ENCODE results near the gene SLC6A17. TPM values are rescaled to one million over a fixed set of nuclear protein-coding genes. Genes with fewer than 3 reads are reported as not detected.

Gene SLC6A17
- total and polyA plus RNA-seq, 2 donors (not counting 3 experiments of a cell fraction or from before 2014, with no cell fraction given): 0.03 TPM; not detected in 1

DNA sequence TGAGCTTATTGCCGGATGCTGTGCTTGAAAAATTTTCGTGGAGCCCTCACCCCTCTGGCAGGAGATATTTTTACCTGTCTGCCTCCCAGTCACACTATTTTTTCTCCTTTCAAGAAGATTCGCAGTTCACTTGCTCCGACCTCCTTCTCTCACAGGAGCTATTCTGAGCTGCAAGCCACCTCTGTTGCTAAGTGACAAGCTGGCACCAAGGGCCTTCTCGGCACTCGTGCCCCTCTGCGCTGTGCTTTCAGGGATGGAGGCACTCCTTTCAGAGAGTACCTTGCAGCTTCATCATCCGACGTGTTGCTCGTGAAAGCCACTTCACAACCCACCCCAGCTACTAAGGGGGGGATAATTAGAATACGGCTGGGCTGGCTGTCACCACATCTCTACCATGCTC is 11.6 kb downstream of the SLC6A17 start:
- FAIRE-seq (no peak), DNase-seq (ENCODE audit: low read depth, low spot score) (no peak)
- TF ChIP-seq MYC (IDR thresholded peaks at IDR 0.05; ENCODE audit: low read depth, low read length): no peak
- no peak for TF ChIP-seq FOS (IDR thresholded peaks at IDR 0.05; ENCODE audit: borderline replicate concordance, insufficient read depth, low read length)
- TF ChIP-seq CTCF (IDR thresholded peaks at IDR 0.05; ENCODE audit: extremely low read depth in 1 of 2, insufficient read depth in 1 of 2, low read depth in 1 of 2, low read length in 2 of 2): no peak
- TF ChIP-seq POLR2A (IDR thresholded peaks at IDR 0.05; ENCODE audit: low read depth, low read length): no peak
- TF ChIP-seq JUN (IDR thresholded peaks at IDR 0.05; ENCODE audit: borderline replicate concordance, insufficient read depth, insufficient read length, low read depth): no peak
- ChIA-PET CTCF (interaction anchor here (1.0 kb wide), 1 partner anchor 102 kb away, joined by 3 read pairs; no protein-coding TSS in a partner anchor), POLR2A (interaction anchor here (0.5 kb wide), 1 partner anchor 96 kb away, joined by 3 read pairs; no protein-coding TSS in a partner anchor)
- H3K9me3 ChIP-seq (replicated peaks; ENCODE audit: control insufficient read depth, insufficient read depth, low read length): no peaks in the 10 kb centered on the region
- no peak overlapping the region for H3K4me3 ChIP-seq (replicated peaks in 1 of 3; ENCODE audit: insufficient read depth in 1 of 3, low read depth in 1 of 3, low read length in 3 of 3)
- no peaks in the 10 kb centered on the region for H4K20me1 ChIP-seq (replicated peaks; ENCODE audit: control insufficient read depth, extremely low read depth, insufficient read depth, low read length)
- no peaks in the 10 kb centered on the region for H3K4me1 ChIP-seq (ENCODE audit: control insufficient read depth, extremely low read depth, insufficient read depth, low read length)
- H2AFZ ChIP-seq (ENCODE audit: low read depth, low read length): no peak overlapping the region
- H3K9me1 ChIP-seq (replicated peaks; ENCODE audit: control insufficient read depth, extremely low read depth, insufficient read depth, low read length): no peaks in the 10 kb centered on the region
- no peak overlapping the region for H3K4me2 ChIP-seq (ENCODE audit: insufficient read depth, low read length)
- no peak overlapping the region for H3K27ac ChIP-seq (ENCODE audit: insufficient read depth, low read depth, low read length)
- H3K79me2 ChIP-seq (ENCODE audit: control insufficient read depth, insufficient read depth, low read length): no peaks in the 10 kb centered on the region
- BruUV-seq (replicated peaks): no TSS peak
- no peaks in the 10 kb centered on the region for H3K36me3 ChIP-seq (ENCODE audit: control insufficient read depth in 2 of 2, extremely low read depth in 1 of 2, insufficient read depth in 2 of 2, low read length in 2 of 2)
- intact Hi-C loops (cut with micrococcal nuclease): no loop called here
- no peak overlapping the region for H3K9ac ChIP-seq (replicated peaks; ENCODE audit: extremely low read depth, insufficient read depth, low read length)
- no peaks in the 10 kb centered on the region for H3K27me3 ChIP-seq (ENCODE audit: control insufficient read depth in 2 of 2, insufficient read depth in 2 of 2, low read length in 2 of 2)
- dilution Hi-C loops (cut with MboI; ENCODE audit: extremely low pct_ligation_motif_present, low sequenced_read_pairs): no loop called here

DNA sequence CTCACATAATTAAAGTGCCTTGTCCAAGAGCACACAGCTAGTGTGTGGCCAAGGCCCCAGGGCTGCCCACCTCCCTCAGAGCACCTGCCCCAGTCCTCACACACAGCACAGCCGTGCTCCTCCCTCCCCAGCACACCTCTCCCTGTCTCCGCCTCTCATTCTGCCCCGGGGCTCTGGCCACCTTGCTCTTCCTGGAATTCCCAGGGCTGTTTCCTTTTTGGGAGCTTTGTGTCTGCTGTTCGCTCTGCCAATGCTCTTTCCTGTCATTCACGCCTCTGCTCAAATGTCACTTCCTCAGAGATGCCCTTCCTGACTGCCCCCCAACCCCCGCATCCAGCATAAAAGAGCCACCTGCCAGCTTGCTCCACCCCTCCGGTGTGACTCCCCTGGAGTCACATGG is 13.3 kb downstream of the SLC6A17 start:
- POLR2A ChIA-PET: no interaction called here
- CTCF ChIA-PET: interaction anchor here (1.5 kb wide), 1 partner anchor 16 kb away, joined by 4 read pairs; no protein-coding TSS in a partner anchor
- H3K27ac ChIP-seq (ENCODE audit: insufficient read depth, low read depth, low read length): no peak overlapping the region
- H4K20me1 ChIP-seq (replicated peaks; ENCODE audit: control insufficient read depth, extremely low read depth, insufficient read depth, low read length): no peaks in the 10 kb centered on the region
- no peaks in the 10 kb centered on the region for H3K79me2 ChIP-seq (ENCODE audit: control insufficient read depth, insufficient read depth, low read length)
- no peak overlapping the region for H2AFZ ChIP-seq (ENCODE audit: low read depth, low read length)
- dilution Hi-C loops (cut with MboI; ENCODE audit: extremely low pct_ligation_motif_present, low sequenced_read_pairs): no loop called here
- no peaks in the 10 kb centered on the region for H3K9me1 ChIP-seq (replicated peaks; ENCODE audit: control insufficient read depth, extremely low read depth, insufficient read depth, low read length)
- no peaks in the 10 kb centered on the region for H3K9me3 ChIP-seq (replicated peaks; ENCODE audit: control insufficient read depth, insufficient read depth, low read length)
- intact Hi-C loops (cut with micrococcal nuclease): no loop called here
- peaks cover 0 to 1% of the 10 kb centered on the region in 2 experiments for H3K27me3 ChIP-seq (ENCODE audit: control insufficient read depth in 2 of 2, insufficient read depth in 2 of 2, low read length in 2 of 2)
- no peak for TF ChIP-seq CTCF (IDR thresholded peaks at IDR 0.05; ENCODE audit: extremely low read depth in 1 of 2, insufficient read depth in 1 of 2, low read depth in 1 of 2, low read length in 2 of 2)
- TF ChIP-seq EZH2 (IDR thresholded peaks at IDR 0.05; ENCODE audit: borderline replicate concordance, low read depth, low read length, severe bottlenecking): no peak
- TF ChIP-seq MYC (IDR thresholded peaks at IDR 0.05; ENCODE audit: low read depth, low read length): no peak
- no peak for TF ChIP-seq GATA2 (IDR thresholded peaks at IDR 0.05; ENCODE audit: insufficient read depth, insufficient read length, low read depth, low read length)
- no peak for TF ChIP-seq POLR2A (IDR thresholded peaks at IDR 0.05; ENCODE audit: low read depth, low read length)
- TF ChIP-seq FOS (IDR thresholded peaks at IDR 0.05; ENCODE audit: borderline replicate concordance, insufficient read depth, low read length): no peak
- TF ChIP-seq MAX (IDR thresholded peaks at IDR 0.05; ENCODE audit: insufficient read depth, insufficient read length): no peak
- TF ChIP-seq POLR2AphosphoS5 (IDR thresholded peaks at IDR 0.05; ENCODE audit: insufficient read depth, low read depth, low read length): no peak
- TF ChIP-seq JUN (IDR thresholded peaks at IDR 0.05; ENCODE audit: borderline replicate concordance, insufficient read depth, insufficient read length, low read depth): no peak
- no peaks in the 10 kb centered on the region for H3K36me3 ChIP-seq (ENCODE audit: control insufficient read depth in 2 of 2, extremely low read depth in 1 of 2, insufficient read depth in 2 of 2, low read length in 2 of 2)
- no TSS peak for BruUV-seq (replicated peaks)
- no peak overlapping the region for H3K9ac ChIP-seq (replicated peaks; ENCODE audit: extremely low read depth, insufficient read depth, low read length)
- H3K4me3 ChIP-seq (replicated peaks in 1 of 3; ENCODE audit: insufficient read depth in 1 of 3, low read depth in 1 of 3, low read length in 3 of 3): no peak overlapping the region
- H3K4me2 ChIP-seq (ENCODE audit: insufficient read depth, low read length): no peak overlapping the region
- FAIRE-seq (no peak), DNase-seq (ENCODE audit: low read depth, low spot score) (no peak)
- H3K4me1 ChIP-seq (ENCODE audit: control insufficient read depth, extremely low read depth, insufficient read depth, low read length): no peaks in the 10 kb centered on the region
